Lung (tissue), 12 donors: ENCODE measurements around the gene TTC22. TPM values are rescaled to one million over a fixed set of nuclear protein-coding genes. Genes with fewer than 3 reads are reported as not detected.

Source experiments
- ATAC-seq: fragments of 200-7000 bp; cut with Tn5 transposase; one replicate; pipeline ENCODE4 v1.9.1; 2020; ENCODE audit warnings: moderate number of reproducible peaks; ENCODE audit not compliant: insufficient read depth, low FRiP score
- DNase-seq, 3 donors: peaks; one replicate each; pipeline ENCODE4 v3.0.0-alpha.2; 2013 to 2017
- H3K27ac ChIP-seq, 2 donors: one replicate each; pipeline ENCODE4 v1.5.1; 2013; ENCODE audit warnings: mild to moderate bottlenecking in 2 of 2, moderate library complexity in 2 of 2, control low read depth in 1 of 2, inconsistent platforms in 1 of 2, low read depth in 1 of 2, low read length in 1 of 2
- H3K27me3 ChIP-seq, 3 donors: one replicate each; pipeline ENCODE4 v1.5.1; 2013; ENCODE audit warnings: low read length in 2 of 3; ENCODE audit not compliant: control insufficient read depth in 3 of 3, insufficient read depth in 3 of 3
- H3K36me3 ChIP-seq, 4 donors: one replicate each; pipeline ENCODE4 v1.5.1; 2013; ENCODE audit warnings: low read length in 4 of 4, mild to moderate bottlenecking in 1 of 4, moderate library complexity in 1 of 4; ENCODE audit not compliant: control insufficient read depth in 4 of 4, insufficient read depth in 4 of 4
- H3K4me1 ChIP-seq, 5 donors: one replicate each; pipeline ENCODE4 v1.5.1; 2013; ENCODE audit warnings: low read length in 5 of 5, mild to moderate bottlenecking in 2 of 5, moderate library complexity in 1 of 5; ENCODE audit not compliant: control insufficient read depth in 5 of 5, insufficient read depth in 5 of 5
- H3K4me3 ChIP-seq: one replicate; pipeline ENCODE4 v1.5.1; 2013; ENCODE audit warnings: mild to moderate bottlenecking, control low read depth, moderate library complexity
- H3K9ac ChIP-seq, 2 donors: one replicate each; pipeline ENCODE4 v1.5.1; 2013; ENCODE audit warnings: low read length in 2 of 2, control low read depth in 1 of 2; ENCODE audit not compliant: insufficient read depth in 1 of 2
- H3K9me3 ChIP-seq, 4 donors: one replicate each; pipeline ENCODE4 v1.5.1; 2013; ENCODE audit warnings: low read length in 3 of 4, mild to moderate bottlenecking in 1 of 4, moderate library complexity in 1 of 4; ENCODE audit not compliant: control insufficient read depth in 4 of 4, insufficient read depth in 3 of 4
- WGBS, 2 donors: extraction: QIAGEN DNeasy Blood & Tissue Kit; methylation state at CpG; one replicate each; pipeline ENCODE4 v1.1.7; 2013; 5-methylcytosine and 5-hydroxymethylcytosine counted together
- polyA plus RNA-seq, 2 donors: library from polyadenylated mRNA; stranded (reverse); fragments of 200-250 nt; gene quantifications; one replicate each; pipeline ENCODE4 v1.2.1, GENCODE V29; 2013
- total RNA-seq, 2 donors: library from RNA; depleted of rRNA in 1 of 2; stranded (reverse); fragments of >200 nt in 1 of 2; gene quantifications; one replicate each; pipeline ENCODE4 v1.2.1, GENCODE V29; 2014 to 2021
- TF ChIP-seq, protein P1 (sequence below): IDR thresholded peaks from 2 replicates; pipeline ENCODE4 v1.5.1; 2012; ENCODE audit warnings: mild to moderate bottlenecking; ENCODE audit errors: control extremely low read depth, extremely low read depth
- donor health status: control.
- donor health status: control.
- donor health status: Bipolar disorder and iron deficiency.
- donor health status: healthy.
- donor health status: DM: yes; HTN: yes; CAD: no.

The TTC22 gene
- total and polyA plus RNA-seq, 4 donors: 2.9 to 6.6 (median 3.5) TPM

DNA sequence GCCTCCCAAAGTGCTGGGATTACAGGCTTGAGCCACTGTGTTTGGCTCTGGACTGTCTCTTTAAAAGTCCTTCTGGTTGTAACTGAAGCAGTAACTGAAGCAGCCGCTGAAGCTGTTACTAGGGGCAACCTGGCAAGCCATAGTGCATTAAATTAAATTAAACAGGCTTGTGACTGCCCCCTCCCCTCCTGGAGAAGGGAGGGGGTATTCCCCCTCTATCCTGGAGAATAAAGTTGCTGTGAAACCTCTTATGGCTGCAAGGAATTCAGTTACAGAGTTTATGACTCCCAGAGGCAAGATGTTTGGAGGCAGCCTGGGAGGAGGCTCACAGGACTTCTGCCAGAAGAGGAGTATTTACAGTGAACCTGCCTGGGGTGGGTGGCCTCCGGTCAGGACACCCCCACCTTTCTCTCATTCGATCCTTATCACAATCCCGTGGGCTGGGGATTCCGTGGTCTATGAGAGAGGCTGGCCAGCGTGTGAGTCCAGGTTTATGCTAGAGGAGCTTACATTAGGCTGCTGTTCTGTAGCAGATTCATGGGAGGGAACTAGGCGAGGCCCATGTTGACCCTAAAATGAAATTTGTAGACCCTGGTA is 8.3 kb downstream of the TTC22 start:
- ATAC-seq (no peak), DNase-seq (peak; percentile 65 to 81 (median 78))
- Histone ChIP-seq H3K9me3 (peaks cover 0 to 9% (median 1%) of the 10 kb centered on the region in 4 donors), H3K9ac (no peak overlapping the region), H3K36me3 (no peaks in the 10 kb centered on the region), H3K4me3 (no peak overlapping the region), H3K27ac (no peak overlapping the region), H3K4me1 (peaks cover 0 to 4% (median 0%) of the 10 kb centered on the region in 5 donors), H3K27me3 (no peaks in the 10 kb centered on the region)
- WGBS, 2 donors: 75 to 84% methylated on average over 7 of the region's 7 CpGs
- TF ChIP-seq, protein P1, sequence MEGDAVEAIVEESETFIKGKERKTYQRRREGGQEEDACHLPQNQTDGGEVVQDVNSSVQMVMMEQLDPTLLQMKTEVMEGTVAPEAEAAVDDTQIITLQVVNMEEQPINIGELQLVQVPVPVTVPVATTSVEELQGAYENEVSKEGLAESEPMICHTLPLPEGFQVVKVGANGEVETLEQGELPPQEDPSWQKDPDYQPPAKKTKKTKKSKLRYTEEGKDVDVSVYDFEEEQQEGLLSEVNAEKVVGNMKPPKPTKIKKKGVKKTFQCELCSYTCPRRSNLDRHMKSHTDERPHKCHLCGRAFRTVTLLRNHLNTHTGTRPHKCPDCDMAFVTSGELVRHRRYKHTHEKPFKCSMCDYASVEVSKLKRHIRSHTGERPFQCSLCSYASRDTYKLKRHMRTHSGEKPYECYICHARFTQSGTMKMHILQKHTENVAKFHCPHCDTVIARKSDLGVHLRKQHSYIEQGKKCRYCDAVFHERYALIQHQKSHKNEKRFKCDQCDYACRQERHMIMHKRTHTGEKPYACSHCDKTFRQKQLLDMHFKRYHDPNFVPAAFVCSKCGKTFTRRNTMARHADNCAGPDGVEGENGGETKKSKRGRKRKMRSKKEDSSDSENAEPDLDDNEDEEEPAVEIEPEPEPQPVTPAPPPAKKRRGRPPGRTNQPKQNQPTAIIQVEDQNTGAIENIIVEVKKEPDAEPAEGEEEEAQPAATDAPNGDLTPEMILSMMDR: no peak

DNA sequence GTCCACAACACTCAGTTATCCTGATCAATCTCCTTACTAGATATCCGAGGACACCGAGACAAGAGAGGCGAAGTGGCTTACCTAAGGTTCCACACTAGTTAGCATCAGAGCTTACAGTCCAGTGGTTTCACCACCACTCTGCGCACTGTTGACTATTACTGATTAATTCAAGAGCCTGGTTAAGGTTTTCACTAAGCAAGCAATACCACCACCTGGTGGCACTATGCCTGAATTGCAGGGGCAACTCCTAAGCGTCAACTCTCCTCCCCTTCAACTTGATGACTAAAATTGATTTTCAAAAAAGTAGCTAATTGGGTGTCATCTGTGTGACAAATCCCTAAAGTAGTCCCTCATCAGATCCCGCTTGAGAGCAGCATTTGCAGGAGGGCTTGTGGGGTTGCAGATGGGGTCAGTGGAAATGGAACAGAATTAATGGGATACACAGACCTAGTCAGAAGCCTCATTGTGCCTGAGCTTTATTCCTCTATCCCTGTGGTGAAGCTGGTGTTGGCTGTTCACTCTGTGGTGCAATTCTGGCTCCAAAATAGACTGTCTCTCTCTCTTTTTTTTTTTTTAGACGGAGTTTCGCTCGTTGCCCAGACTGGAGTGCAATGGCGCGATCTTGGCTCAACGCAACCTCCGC is 9.1 kb downstream of the TTC22 start:
- Histone ChIP-seq H3K9ac (no peak overlapping the region), H3K9me3 (peaks cover 0 to 9% (median 1%) of the 10 kb centered on the region in 4 donors), H3K4me3 (no peak overlapping the region), H3K27ac (no peak overlapping the region), H3K4me1 (peaks cover 0 to 4% (median 0%) of the 10 kb centered on the region in 5 donors), H3K27me3 (no peaks in the 10 kb centered on the region), H3K36me3 (no peaks in the 10 kb centered on the region)
- TF ChIP-seq, protein P1: no peak
- no peak for ATAC-seq
- WGBS, 2 donors: 88 to 91% methylated on average over 13 of the region's 13 CpGs
- peak; percentile 26 to 29 (median 27) for DNase-seq

DNA sequence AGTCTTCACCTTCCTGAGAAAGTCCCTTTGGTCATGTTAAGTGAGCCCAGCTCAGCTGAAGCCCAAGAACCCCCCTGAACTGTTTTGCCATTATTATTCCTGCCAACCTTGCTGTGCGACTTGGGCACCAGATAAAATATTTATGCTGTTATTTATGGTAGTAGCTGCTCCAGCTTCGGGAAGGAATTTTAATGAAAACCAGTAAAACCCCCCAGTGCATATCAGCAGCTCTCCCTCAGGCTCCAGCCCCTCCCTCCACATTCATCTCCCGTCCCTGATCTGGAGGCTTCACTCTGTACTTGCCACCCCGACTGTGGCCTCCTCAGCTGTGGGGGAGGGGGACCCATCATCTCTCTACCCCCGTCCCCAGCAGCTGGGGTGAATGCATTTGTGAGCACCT is 12.7 kb downstream of the TTC22 start:
- Histone ChIP-seq H3K9me3 (peaks cover 0 to 9% (median 1%) of the 10 kb centered on the region in 4 donors), H3K9ac (no peak overlapping the region), H3K4me3 (no peak overlapping the region), H3K27me3 (no peaks in the 10 kb centered on the region), H3K4me1 (peaks cover 0 to 4% (median 0%) of the 10 kb centered on the region in 5 donors), H3K27ac (no peak overlapping the region), H3K36me3 (no peaks in the 10 kb centered on the region)
- DNase-seq (no peak), ATAC-seq (no peak)
- 56 to 83% methylated on average over 5 of the region's 5 CpGs for WGBS, 2 donors
- TF ChIP-seq, protein P1: no peak
